Adrenal gland (tissue), 12 donors: ENCODE measurements around the gene MCOLN3. TPM values are rescaled to one million over a fixed set of nuclear protein-coding genes. Genes with fewer than 3 reads are reported as not detected.
A peak's percentile ranks its signal among the peaks of the same experiment; 100 is the strongest.

ENCODE experiments used
- DNase-seq, 7 donors: peaks; one replicate each; pipeline ENCODE4 v3.0.0-alpha.2; 2019 to 2020
- H3K27ac ChIP-seq, 5 donors: fragments of 200-600 bp; sonication (generic) in 4 of 5; 1 replicate in 3 of 5; 2 replicates in 2 of 5; pipeline versions ENCODE4 v1.5.1 to v1.8.0; 2016 to 2020; ENCODE audit warnings: mild to moderate bottlenecking in 1 of 5
- H3K27me3 ChIP-seq: fragments of 200-600 bp; 2 replicates; pipeline ENCODE4 v1.8.0; 2021
- H3K36me3 ChIP-seq, 2 donors: fragments of 200-600 bp; replicated peaks in 1 of 2; 1 replicate in 1 of 2; 2 replicates in 1 of 2; pipeline versions ENCODE4 v1.5.1 to v1.8.0; 2018 to 2022
- H3K4me1 ChIP-seq, 2 donors: fragments of 200-600 bp; replicated peaks in 1 of 2; 1 replicate in 1 of 2; 2 replicates in 1 of 2; pipeline versions ENCODE4 v1.5.1 to v1.8.0; 2018 to 2021
- H3K4me3 ChIP-seq, 4 donors: fragments of 200-600 bp; sonication (generic) in 3 of 4; one replicate each; pipeline ENCODE4 v1.5.1; 2016 to 2018
- H3K9me3 ChIP-seq, 3 donors: fragments of 200-600 bp; sonication (generic) in 1 of 3; replicated peaks in 1 of 3; 1 replicate in 2 of 3; 2 replicates in 1 of 3; pipeline versions ENCODE4 v1.5.1 to v1.8.0; 2016 to 2021
- POLR2A ChIP-seq, 2 donors: fragments of 450-650 bp; IDR thresholded peaks; one replicate each; pipeline ENCODE4 v1.6.1; 2017; ENCODE audit warnings: antibody characterized with exemption in 2 of 2, mild to moderate bottlenecking in 2 of 2, moderate library complexity in 1 of 2
- WGBS, 4 donors: extraction: QIAGEN DNeasy Blood & Tissue Kit in 2 of 4; methylation state at CpG; one replicate each; pipeline versions ENCODE4 v1.1.5 to v1.1.7; 2013 to 2017; 5-methylcytosine and 5-hydroxymethylcytosine counted together
- intact Hi-C, 2 donors: fragments of 100-400 bp; cut with DNase I; formaldehyde crosslinking; loops; one replicate each; pipeline versions ENCODE4 v1.14.1 to v1.15.0; 2022 to 2023
- polyA plus RNA-seq, 3 donors: library from polyadenylated mRNA; stranded (reverse); fragments of 200-250 nt in 2 of 3; fragments of 350-450 nt in 1 of 3; fragmentation: Illumina TruSeq in 1 of 3; extraction: RNeasy Lipid Tissue Mini Kit (QIAGEN cat#74804) in 1 of 3; gene quantifications; one replicate each; pipeline ENCODE4 v1.2.3, GENCODE V29; 2013 to 2014
- total RNA-seq, 9 donors: library from RNA; depleted of rRNA in 4 of 9; stranded (reverse); fragments of >200 nt in 4 of 9; fragments of 120-200 nt in 1 of 9; fragmentation: NEBNext Ultra II Directional in 1 of 9; extraction: Animal tissue kit (Norgen Biotek cat#: 25700) in 1 of 9; gene quantifications; one replicate each; pipeline versions ENCODE4 v1.1.0 to v1.2.4, GENCODE V29; 2013 to 2023
- TF ChIP-seq, protein P1 (sequence below), 6 experiments: fragments of 450-650 bp in 4 of 6; fragments of 200-600 bp in 2 of 6; sonication (generic) in 1 of 6; IDR thresholded peaks; 1 replicate in 5 of 6; 2 replicates in 1 of 6; pipeline versions ENCODE4 v1.5.1 to v1.8.0; 2016 to 2021; ENCODE audit warnings: antibody characterized with exemption in 6 of 6, mild to moderate bottlenecking in 2 of 6, moderate library complexity in 1 of 6
- donor health status: healthy with polysubstance abuse.
- donor health status: Bipolar disorder and iron deficiency.
- donor health status: DM: yes; HTN: yes; CAD: no.
- donor health status: DM: no; HTN: no; CAD: no.
- donor health status: DM: no; HTN: no; CAD: no.
- donor health status: DM: yes; HTN: yes; CAD: no.

MCOLN3 gene
- total and polyA plus RNA-seq, 12 donors: 0.94 to 183 (median 56.6) TPM

DNA sequence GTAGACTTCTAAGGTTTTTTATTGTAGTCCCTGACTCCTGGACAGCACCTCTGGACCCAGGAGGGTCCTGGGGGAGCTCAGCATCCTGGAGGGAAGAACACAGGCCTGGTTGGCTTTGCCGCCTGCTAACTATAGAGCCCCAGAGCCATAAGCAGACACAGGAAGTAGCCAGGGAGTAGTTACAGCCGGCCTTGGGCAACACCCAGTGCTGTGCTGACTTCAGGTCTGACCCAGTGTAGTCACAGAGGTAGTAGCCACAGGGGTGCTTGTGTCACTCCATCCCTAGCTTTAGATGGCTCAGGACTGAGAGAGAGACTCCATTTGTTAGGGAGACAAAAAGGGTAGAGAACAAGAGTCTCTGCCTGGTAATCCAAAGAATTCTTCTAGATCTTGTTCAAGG is 73.3 kb downstream of the MCOLN3 start:
- H3K27ac ChIP-seq: no peak overlapping the region
- H3K4me1 ChIP-seq: peaks cover 12 to 16% of the 10 kb centered on the region in 2 donors
- no peaks in the 10 kb centered on the region for H3K9me3 ChIP-seq
- DNase-seq: no peak
- WGBS, 4 donors: 50 to 63% (median 61%) methylated on average over 2 of the region's 2 CpGs
- TF ChIP-seq, protein P1, sequence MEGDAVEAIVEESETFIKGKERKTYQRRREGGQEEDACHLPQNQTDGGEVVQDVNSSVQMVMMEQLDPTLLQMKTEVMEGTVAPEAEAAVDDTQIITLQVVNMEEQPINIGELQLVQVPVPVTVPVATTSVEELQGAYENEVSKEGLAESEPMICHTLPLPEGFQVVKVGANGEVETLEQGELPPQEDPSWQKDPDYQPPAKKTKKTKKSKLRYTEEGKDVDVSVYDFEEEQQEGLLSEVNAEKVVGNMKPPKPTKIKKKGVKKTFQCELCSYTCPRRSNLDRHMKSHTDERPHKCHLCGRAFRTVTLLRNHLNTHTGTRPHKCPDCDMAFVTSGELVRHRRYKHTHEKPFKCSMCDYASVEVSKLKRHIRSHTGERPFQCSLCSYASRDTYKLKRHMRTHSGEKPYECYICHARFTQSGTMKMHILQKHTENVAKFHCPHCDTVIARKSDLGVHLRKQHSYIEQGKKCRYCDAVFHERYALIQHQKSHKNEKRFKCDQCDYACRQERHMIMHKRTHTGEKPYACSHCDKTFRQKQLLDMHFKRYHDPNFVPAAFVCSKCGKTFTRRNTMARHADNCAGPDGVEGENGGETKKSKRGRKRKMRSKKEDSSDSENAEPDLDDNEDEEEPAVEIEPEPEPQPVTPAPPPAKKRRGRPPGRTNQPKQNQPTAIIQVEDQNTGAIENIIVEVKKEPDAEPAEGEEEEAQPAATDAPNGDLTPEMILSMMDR (IDR thresholded peaks at IDR 0.05): no peak
- no peak for TF ChIP-seq POLR2A (IDR thresholded peaks at IDR 0.05)
- H3K36me3 ChIP-seq: no peaks in the 10 kb centered on the region
- H3K27me3 ChIP-seq: no peaks in the 10 kb centered on the region
- intact Hi-C loops: no loop called here
- no peak overlapping the region for H3K4me3 ChIP-seq

DNA sequence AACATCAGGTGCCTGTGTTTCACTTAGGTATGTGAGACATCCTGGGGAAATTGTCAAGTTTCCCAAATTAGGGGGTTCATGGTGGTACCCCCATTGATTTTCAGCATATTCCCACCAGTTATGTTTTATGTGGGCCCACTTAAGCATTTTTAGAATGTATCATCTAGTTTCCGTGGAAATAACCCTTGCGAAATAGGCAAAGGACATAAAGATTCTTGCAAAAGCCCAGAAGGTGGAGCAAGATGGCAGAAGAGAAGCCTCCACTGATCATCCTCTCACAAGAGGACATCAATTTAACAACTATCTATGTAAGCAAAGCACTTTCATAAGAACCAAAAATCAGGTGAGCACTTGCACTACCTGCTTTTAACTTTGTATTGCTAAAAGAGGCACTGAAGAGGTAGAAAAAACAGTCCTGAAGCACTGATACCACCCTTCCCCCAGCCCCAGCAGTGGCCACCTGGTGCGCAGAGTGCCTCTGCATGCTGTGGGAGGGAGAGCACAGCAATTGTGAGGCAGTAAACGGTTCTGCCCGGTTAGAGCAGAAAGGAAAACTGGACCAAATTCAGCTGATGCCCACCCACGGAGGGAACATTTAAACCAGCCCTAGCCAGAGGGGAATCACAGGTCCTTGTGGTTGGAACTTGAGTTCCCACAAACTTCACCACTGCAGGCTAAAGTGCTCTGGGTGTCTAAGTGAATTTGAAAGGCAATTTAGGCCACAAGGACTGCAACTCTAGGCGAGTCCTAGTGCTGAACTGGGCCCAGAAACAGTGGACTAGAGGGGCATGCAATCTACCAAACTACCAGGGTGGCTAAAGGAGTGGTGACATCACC is 74.6 kb downstream of the MCOLN3 start:
- H3K36me3 ChIP-seq: no peaks in the 10 kb centered on the region
- TF ChIP-seq, protein P1 (IDR thresholded peaks at IDR 0.05): no peak
- TF ChIP-seq POLR2A (IDR thresholded peaks at IDR 0.05): no peak
- no peak overlapping the region for H3K27ac ChIP-seq
- H3K4me3 ChIP-seq: no peak overlapping the region
- H3K4me1 ChIP-seq: peaks cover 12 to 16% of the 10 kb centered on the region in 2 donors
- WGBS, 4 donors: 84 to 91% (median 86%) methylated on average over 7 of the region's 7 CpGs
- no peaks in the 10 kb centered on the region for H3K27me3 ChIP-seq
- DNase-seq: no peak
- intact Hi-C loops: no loop called here
- no peaks in the 10 kb centered on the region for H3K9me3 ChIP-seq

DNA sequence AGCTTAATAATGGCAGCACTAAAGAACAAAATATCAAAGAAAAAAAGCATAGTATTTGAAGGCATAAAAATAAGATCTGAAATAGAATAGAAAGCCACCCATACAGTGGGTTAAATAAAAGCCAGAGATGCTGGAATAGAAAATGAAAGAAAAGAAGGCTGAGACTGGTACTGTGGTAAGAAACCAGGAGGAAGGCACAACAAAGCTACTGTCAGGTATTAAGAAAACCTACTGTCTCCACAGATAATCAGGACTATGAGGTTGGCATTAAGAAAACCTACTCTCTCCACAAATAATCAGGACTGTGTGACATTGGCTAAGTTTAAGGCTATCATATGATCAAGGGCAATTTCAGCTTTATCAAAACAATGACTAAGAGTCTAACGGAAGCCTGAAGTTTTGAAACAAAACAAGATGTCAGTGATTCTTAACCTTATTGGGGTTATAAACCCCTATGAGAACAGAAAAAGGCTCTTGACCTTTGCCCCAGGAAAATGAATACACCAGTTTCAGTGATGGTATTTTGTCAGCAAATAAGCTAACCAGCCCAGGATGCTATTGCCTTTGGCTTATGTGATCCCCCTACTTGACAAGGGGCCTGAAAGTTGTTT is 75.8 kb downstream of the MCOLN3 start:
- 7 to 32% (median 23%) methylated on average over 1 of the region's 1 CpG for WGBS, 4 donors
- TF ChIP-seq, protein P1 (IDR thresholded peaks at IDR 0.05): no peak
- TF ChIP-seq POLR2A (IDR thresholded peaks at IDR 0.05): no peak

DNA sequence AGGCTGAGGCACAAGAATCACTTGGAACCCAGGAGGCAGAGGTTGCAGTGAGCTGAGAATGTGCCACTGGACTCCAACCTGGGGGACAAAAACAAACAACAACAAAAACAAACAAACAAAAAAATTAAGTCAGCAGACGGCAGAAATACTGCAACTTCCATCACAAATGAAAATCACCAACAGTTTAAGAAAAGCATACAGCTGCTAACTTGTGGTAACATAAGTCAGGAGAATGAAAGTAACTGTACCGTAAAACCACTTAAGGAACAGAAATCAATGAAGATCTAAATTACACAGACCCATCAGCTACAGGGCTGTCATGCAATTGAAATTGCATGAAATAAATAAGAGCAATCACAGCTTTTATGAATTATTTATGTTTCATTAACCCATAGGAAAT is 76.3 kb downstream of the MCOLN3 start:
- 60 to 78% (median 73%) methylated on average over 2 of the region's 2 CpGs for WGBS, 4 donors

More for the DNA sequence above, 75.8 kb downstream of the MCOLN3 start:
- no peaks in the 10 kb centered on the region for H3K27me3 ChIP-seq
- peak overlapping the region in 3 of 5 donors; percentile 13 to 63 (median 51) for H3K27ac ChIP-seq
- intact Hi-C loops: no loop called here
- no peak overlapping the region for H3K4me3 ChIP-seq
- no peak for DNase-seq
- H3K4me1 ChIP-seq: peaks cover 12 to 16% of the 10 kb centered on the region in 2 donors
- H3K36me3 ChIP-seq: no peaks in the 10 kb centered on the region
- no peaks in the 10 kb centered on the region for H3K9me3 ChIP-seq

More for the DNA sequence above, 76.3 kb downstream of the MCOLN3 start:
- DNase-seq: no peak
- Histone ChIP-seq H3K9me3 (no peaks in the 10 kb centered on the region), H3K27me3 (no peaks in the 10 kb centered on the region), H3K4me3 (no peak overlapping the region), H3K4me1 (peaks cover 12 to 16% of the 10 kb centered on the region in 2 donors), H3K36me3 (no peaks in the 10 kb centered on the region), H3K27ac (peak overlapping the region in 2 of 5 donors; percentile 13 to 63)
- TF ChIP-seq, protein P1 (IDR thresholded peaks at IDR 0.05): no peak
- TF ChIP-seq POLR2A (IDR thresholded peaks at IDR 0.05): no peak
- intact Hi-C loops: no loop called here
